Right lobe of liver (tissue), 4 donors: ENCODE measurements around the gene ZBTB9.

Experiments
- POLR2A ChIP-seq: fragments of 450-650 bp; IDR thresholded peaks from one replicate; pipeline ENCODE4 v1.6.1; 2017; ENCODE audit warnings: antibody characterized with exemption, mild to moderate bottlenecking
- TF ChIP-seq, protein P1 (sequence below), 4 donors: fragments of 200-600 bp in 3 of 4; fragments of 450-650 bp in 1 of 4; IDR thresholded peaks; one replicate each; pipeline versions ENCODE4 v1.5.1 to v1.8.0; 2016 to 2022; ENCODE audit warnings: antibody characterized with exemption in 4 of 4, mild to moderate bottlenecking in 2 of 4
- donor health status: DM: no; HTN: no; CAD: no.
- donor health status: DM: no; HTN: no; CAD: no.
- donor health status: DM: no; HTN: yes; CAD: no.

- TF ChIP-seq, protein P1, sequence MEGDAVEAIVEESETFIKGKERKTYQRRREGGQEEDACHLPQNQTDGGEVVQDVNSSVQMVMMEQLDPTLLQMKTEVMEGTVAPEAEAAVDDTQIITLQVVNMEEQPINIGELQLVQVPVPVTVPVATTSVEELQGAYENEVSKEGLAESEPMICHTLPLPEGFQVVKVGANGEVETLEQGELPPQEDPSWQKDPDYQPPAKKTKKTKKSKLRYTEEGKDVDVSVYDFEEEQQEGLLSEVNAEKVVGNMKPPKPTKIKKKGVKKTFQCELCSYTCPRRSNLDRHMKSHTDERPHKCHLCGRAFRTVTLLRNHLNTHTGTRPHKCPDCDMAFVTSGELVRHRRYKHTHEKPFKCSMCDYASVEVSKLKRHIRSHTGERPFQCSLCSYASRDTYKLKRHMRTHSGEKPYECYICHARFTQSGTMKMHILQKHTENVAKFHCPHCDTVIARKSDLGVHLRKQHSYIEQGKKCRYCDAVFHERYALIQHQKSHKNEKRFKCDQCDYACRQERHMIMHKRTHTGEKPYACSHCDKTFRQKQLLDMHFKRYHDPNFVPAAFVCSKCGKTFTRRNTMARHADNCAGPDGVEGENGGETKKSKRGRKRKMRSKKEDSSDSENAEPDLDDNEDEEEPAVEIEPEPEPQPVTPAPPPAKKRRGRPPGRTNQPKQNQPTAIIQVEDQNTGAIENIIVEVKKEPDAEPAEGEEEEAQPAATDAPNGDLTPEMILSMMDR (IDR thresholded peaks at IDR 0.05) = no peak
- TF ChIP-seq POLR2A = no peak
Observed at GRCh38 chr6:33429750-33430052, 24.7 kb upstream of the ZBTB9 start.
